Brain microvascular endothelial cell (primary cell): ENCODE data around the gene NDUFAF3.
A peak's percentile ranks its signal among the peaks of the same experiment; 100 is the strongest.

Experiments
- DNase-seq: peaks from one replicate; pipeline ENCODE4 v3.0.0-alpha.2; 2020
- H3K27ac ChIP-seq: fragments of 250-450 bp; sonication (Bioruptor Pico); 2 replicates; pipeline ENCODE4 v1.5.1; 2020; ENCODE audit warnings: mild to moderate bottlenecking, moderate library complexity
- H3K27me3 ChIP-seq: fragments of 250-450 bp; sonication (Bioruptor Pico); replicated peaks from 2 replicates; pipeline ENCODE4 v1.5.1; 2020; ENCODE audit warnings: mild to moderate bottlenecking
- H3K36me3 ChIP-seq: fragments of 250-450 bp; sonication (Bioruptor Pico); replicated peaks from 2 replicates; pipeline ENCODE4 v1.5.1; 2020; ENCODE audit warnings: mild to moderate bottlenecking
- H3K4me3 ChIP-seq: 2 replicates; pipeline ENCODE4 v1.5.1; 2011; ENCODE audit warnings: low read depth, mild to moderate bottlenecking, control low read depth, low read length, moderate library complexity
- CTCF ChIP-seq: IDR thresholded peaks from 2 replicates; pipeline ENCODE4 v1.5.1; 2011; ENCODE audit warnings: low read depth, mild to moderate bottlenecking, moderate library complexity, low read length, control low read depth, inconsistent platforms; ENCODE audit errors: missing control alignments
- in situ Hi-C: cut with HindIII; loops from 2 replicates; pipeline ENCODE4 v1.10.0; 2017; ENCODE audit warnings: low sequenced_read_pairs, low pct_ligation_motif_present

Gene NDUFAF3

GRCh38 chr3:48982686-48983085 is 39.2 kb upstream of the NDUFAF3 start:
- Histone ChIP-seq H3K36me3 (peaks cover 49% of the 10 kb centered on the region), H3K27ac (no peak overlapping the region), H3K4me3 (no peak overlapping the region), H3K27me3 (no peaks in the 10 kb centered on the region)
- no peak for DNase-seq
- no peak for TF ChIP-seq CTCF
- in situ Hi-C loops = no loop called here

GRCh38 chr3:48983096-48983495 is 38.8 kb upstream of the NDUFAF3 start:
- no peak for DNase-seq
- H3K4me3 ChIP-seq = no peak overlapping the region
- H3K27me3 ChIP-seq = no peaks in the 10 kb centered on the region
- no peak for TF ChIP-seq CTCF
- in situ Hi-C loops = no loop called here
- H3K27ac ChIP-seq = no peak overlapping the region
- peaks cover 45% of the 10 kb centered on the region for H3K36me3 ChIP-seq

- DNase-seq = no peak
- TF ChIP-seq CTCF = no peak
- H3K27ac ChIP-seq = no peak overlapping the region
- H3K4me3 ChIP-seq = no peak overlapping the region
- no peaks in the 10 kb centered on the region for H3K27me3 ChIP-seq
- H3K36me3 ChIP-seq = peaks cover 38% of the 10 kb centered on the region
- in situ Hi-C loops = no loop called here
Measured at GRCh38 chr3:48984663-48985062, 37.3 kb upstream of the NDUFAF3 start.

GRCh38 chr3:48985831-48986376 is 36.0 kb upstream of the NDUFAF3 start:
- in situ Hi-C loops = no loop called here
- no peak for TF ChIP-seq CTCF
- Histone ChIP-seq H3K27me3 (no peaks in the 10 kb centered on the region), H3K4me3 (no peak overlapping the region), H3K36me3 (peaks cover 29% of the 10 kb centered on the region), H3K27ac (no peak overlapping the region)
- DNase-seq = no peak

GRCh38 chr3:48989126-48989795 is 32.7 kb upstream of the NDUFAF3 start:
- peak overlapping the region; percentile 90 for H3K27ac ChIP-seq
- H3K4me3 ChIP-seq = peak overlapping the region; percentile 77
- no peak for TF ChIP-seq CTCF
- peaks cover 6% of the 10 kb centered on the region for H3K36me3 ChIP-seq
- H3K27me3 ChIP-seq = no peaks in the 10 kb centered on the region
- in situ Hi-C loops = no loop called here
- no peak for DNase-seq
